Thymus (tissue), 11 donors: Measurements from ENCODE around the gene ALDH3A2. TPM values are rescaled to one million over a fixed set of nuclear protein-coding genes. Genes with fewer than 3 reads are reported as not detected.
"Not testable (repeated sequence)": the region's sequence is repeated elsewhere in the genome, so short reads cannot be mapped to it uniquely, and the experiment has no call there.

Experiments
- DNase-seq, 9 donors: peaks; one replicate each; pipeline ENCODE4 v3.0.0-alpha.2; 2013; ENCODE audit warnings: low spot score in 9 of 9, low read depth in 6 of 9, missing footprints in 1 of 9
- H3K27ac ChIP-seq, 2 donors: one replicate each; pipeline ENCODE4 v1.5.1; 2013; ENCODE audit warnings: control low read depth in 1 of 2, low read depth in 1 of 2, low read length in 1 of 2, mild to moderate bottlenecking in 1 of 2, moderate library complexity in 1 of 2
- H3K27me3 ChIP-seq, 2 donors: one replicate each; pipeline ENCODE4 v1.5.1; 2013; ENCODE audit warnings: low read length in 1 of 2; ENCODE audit not compliant: control insufficient read depth in 2 of 2, insufficient read depth in 1 of 2
- H3K36me3 ChIP-seq, 2 donors: one replicate each; pipeline ENCODE4 v1.5.1; 2013; ENCODE audit warnings: low read length in 1 of 2, mild to moderate bottlenecking in 1 of 2, moderate library complexity in 1 of 2; ENCODE audit not compliant: control insufficient read depth in 2 of 2, insufficient read depth in 2 of 2
- H3K4me1 ChIP-seq, 2 donors: one replicate each; pipeline ENCODE4 v1.5.1; 2013; ENCODE audit warnings: low read length in 2 of 2; ENCODE audit not compliant: control insufficient read depth in 2 of 2, insufficient read depth in 2 of 2
- H3K4me3 ChIP-seq, 2 donors: one replicate each; pipeline ENCODE4 v1.5.1; 2013; ENCODE audit warnings: low read length in 2 of 2, control low read depth in 1 of 2, mild to moderate bottlenecking in 1 of 2
- H3K9me3 ChIP-seq, 2 donors: one replicate each; pipeline ENCODE4 v1.5.1; 2013; ENCODE audit warnings: low read length in 1 of 2, mild to moderate bottlenecking in 1 of 2; ENCODE audit not compliant: control insufficient read depth in 2 of 2, insufficient read depth in 1 of 2
- WGBS: extraction: QIAGEN DNeasy Blood & Tissue Kit; methylation state at CpG from one replicate; pipeline ENCODE4 v1.1.7; 2013; 5-methylcytosine and 5-hydroxymethylcytosine counted together
- polyA plus RNA-seq: library from polyadenylated mRNA; stranded (reverse); fragments of 200-250 nt; gene quantifications from one replicate; pipeline ENCODE4 v1.2.3, GENCODE V29; 2013
- total RNA-seq: library from RNA; stranded (reverse); fragments of 120-200 nt; gene quantifications from one replicate; pipeline ENCODE4 v1.2.4, GENCODE V29; 2013
- donor health status: healthy.

Gene ALDH3A2
- total and polyA plus RNA-seq, 2 donors = 19.9 to 50.9 TPM

- H3K36me3 ChIP-seq, H3K4me1 ChIP-seq, H3K27me3 ChIP-seq, DNase-seq, H3K9me3 ChIP-seq, H3K4me3 ChIP-seq, H3K27ac ChIP-seq: not testable (repeated sequence)
- 94% methylated on average over 31 of the region's 32 CpGs for WGBS
Observed at GRCh38 chr17:19684909-19685580, 36.5 kb downstream of the ALDH3A2 start.

- Histone ChIP-seq H3K27me3 (no peaks in the 10 kb centered on the region), H3K9me3 (no peaks in the 10 kb centered on the region), H3K27ac (no peak overlapping the region), H3K4me1 (no peaks in the 10 kb centered on the region), H3K36me3 (no peaks in the 10 kb centered on the region), H3K4me3 (no peak overlapping the region)
- WGBS = 96% methylated on average over 2 of the region's 2 CpGs
- no peak for DNase-seq
Observed at GRCh38 chr17:19686400-19687090, 38.0 kb downstream of the ALDH3A2 start.

GRCh38 chr17:19702217-19702641 lies 53.7 kb downstream of the ALDH3A2 start:
- H3K36me3 ChIP-seq = no peaks in the 10 kb centered on the region
- no peak overlapping the region for H3K4me3 ChIP-seq
- no peak for DNase-seq
- WGBS = 74% methylated on average over 4 of the region's 4 CpGs
- no peak overlapping the region for H3K27ac ChIP-seq
- H3K4me1 ChIP-seq = no peaks in the 10 kb centered on the region
- no peaks in the 10 kb centered on the region for H3K27me3 ChIP-seq
- no peaks in the 10 kb centered on the region for H3K9me3 ChIP-seq

GRCh38 chr17:19703106-19703827 lies 54.7 kb downstream of the ALDH3A2 start:
- no peak for DNase-seq
- Histone ChIP-seq H3K27ac (no peak overlapping the region), H3K4me3 (no peak overlapping the region), H3K27me3 (no peaks in the 10 kb centered on the region), H3K36me3 (no peaks in the 10 kb centered on the region), H3K4me1 (no peaks in the 10 kb centered on the region), H3K9me3 (no peaks in the 10 kb centered on the region)
- WGBS = 86% methylated on average over 10 of the region's 10 CpGs

- Histone ChIP-seq H3K27me3 (no peaks in the 10 kb centered on the region), H3K4me1 (no peaks in the 10 kb centered on the region), H3K9me3 (no peaks in the 10 kb centered on the region), H3K36me3 (no peaks in the 10 kb centered on the region), H3K4me3 (no peak overlapping the region), H3K27ac (no peak overlapping the region)
- no peak for DNase-seq
- 94% methylated on average over 17 of the region's 17 CpGs for WGBS
Observed at GRCh38 chr17:19703828-19704613, 55.5 kb downstream of the ALDH3A2 start.

- WGBS = 89% methylated on average over 13 of the region's 13 CpGs
- Histone ChIP-seq H3K36me3 (no peaks in the 10 kb centered on the region), H3K4me1 (no peaks in the 10 kb centered on the region), H3K27ac (no peak overlapping the region), H3K4me3 (no peak overlapping the region), H3K9me3 (no peaks in the 10 kb centered on the region), H3K27me3 (no peaks in the 10 kb centered on the region)
- no peak for DNase-seq
Observed at GRCh38 chr17:19705201-19705600, 56.6 kb downstream of the ALDH3A2 start.

- DNase-seq = no peak
- Histone ChIP-seq H3K4me1 (no peaks in the 10 kb centered on the region), H3K27me3 (no peaks in the 10 kb centered on the region), H3K4me3 (no peak overlapping the region), H3K36me3 (no peaks in the 10 kb centered on the region), H3K9me3 (no peaks in the 10 kb centered on the region), H3K27ac (no peak overlapping the region)
- WGBS = 95% methylated on average over 22 of the region's 22 CpGs
Observed at GRCh38 chr17:19705771-19706770, 57.5 kb downstream of the ALDH3A2 start.
